T-helper 1 cell treated with Interleukin-12 subunit alpha and Interleukin-12 subunit beta and Interleukin-4 antibody, amounts not matched to agents 30 μg/mL and 1 μg/mL, for 36 hours (primary cell): ENCODE data around the gene LATS2.

ENCODE experiments used
- H3K27ac Mint-ChIP-seq: one replicate; pipeline ENCODE4 v1.8.0; 2021; ENCODE audit warnings: mild to moderate bottlenecking, mixed read lengths
- H3K27me3 Mint-ChIP-seq: one replicate; pipeline ENCODE4 v1.8.0; 2021; ENCODE audit warnings: low read depth, mixed read lengths
- H3K36me3 Mint-ChIP-seq: one replicate; pipeline ENCODE4 v1.8.0; 2021; ENCODE audit warnings: low read depth, mixed read lengths
- H3K4me1 Mint-ChIP-seq: one replicate; pipeline ENCODE4 v1.8.0; 2021; ENCODE audit warnings: low read depth, mixed read lengths
- H3K4me3 Mint-ChIP-seq: one replicate; pipeline ENCODE4 v1.8.0; 2021; ENCODE audit warnings: mild to moderate bottlenecking, moderate library complexity, mixed read lengths
- H3K9me3 Mint-ChIP-seq: one replicate; pipeline ENCODE4 v1.8.0; 2021; ENCODE audit warnings: mixed read lengths

The LATS2 gene

DNA sequence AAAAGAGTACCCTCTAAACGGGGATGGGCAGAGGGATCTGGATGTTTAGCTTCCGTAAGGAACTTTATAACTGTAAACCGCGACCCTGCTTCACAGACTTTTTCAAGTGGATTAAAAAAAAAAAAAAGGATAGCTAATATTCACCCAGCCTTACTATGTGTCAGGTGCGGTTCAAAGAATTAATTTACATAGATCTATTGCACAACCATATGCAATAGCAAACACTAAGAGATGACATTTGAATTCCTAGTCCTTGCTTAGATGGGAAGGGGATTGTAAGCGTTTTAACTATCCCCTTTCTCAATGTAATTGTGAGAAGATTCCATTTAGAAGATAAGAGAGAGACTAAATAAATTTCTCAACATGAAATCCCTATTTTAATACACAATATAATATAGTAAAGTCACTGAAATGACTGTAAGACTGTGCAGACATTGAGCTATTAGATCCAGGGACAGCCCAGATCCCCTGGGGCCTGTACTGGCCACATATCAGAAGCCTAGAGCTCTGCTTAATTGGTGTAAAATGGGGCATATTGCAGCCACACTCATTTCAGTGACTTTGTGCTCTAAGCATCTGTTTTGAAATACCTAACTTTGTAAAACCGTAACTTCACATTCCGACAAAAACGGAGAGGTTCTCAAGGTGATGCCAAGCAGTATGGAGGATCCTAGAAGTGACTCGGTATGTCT is 13.6 kb downstream of the LATS2 start:
- Mint-ChIP-seq H3K27me3 (peaks cover 14% of the 10 kb centered on the region), H3K4me3 (no peak overlapping the region), H3K4me1 (peaks cover 4% of the 10 kb centered on the region), H3K36me3 (peaks cover 1% of the 10 kb centered on the region), H3K9me3 (no peaks in the 10 kb centered on the region), H3K27ac (no peak overlapping the region)

DNA sequence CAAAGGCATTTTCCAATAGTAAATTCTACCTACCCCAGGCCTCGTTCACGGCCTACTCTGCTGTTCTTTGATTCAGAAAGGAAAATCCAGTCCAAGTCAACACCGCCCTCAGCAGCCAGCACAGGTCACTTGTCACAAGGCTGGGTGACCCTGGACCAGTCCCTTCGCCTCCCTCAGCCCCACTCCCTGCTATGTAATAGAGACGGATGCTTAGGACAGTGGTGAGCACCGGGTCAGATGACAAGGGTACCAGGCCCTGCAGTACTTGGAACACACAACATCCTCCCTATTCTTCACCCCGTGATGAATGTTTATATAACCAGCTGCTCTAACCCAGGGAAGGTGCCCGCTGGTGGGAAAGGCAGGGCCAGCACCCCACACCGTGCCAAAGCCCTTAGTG is 14.3 kb downstream of the LATS2 start:
- Mint-ChIP-seq H3K36me3 (peaks cover 1% of the 10 kb centered on the region), H3K27ac (no peak overlapping the region), H3K4me3 (no peak overlapping the region), H3K27me3 (peaks cover 14% of the 10 kb centered on the region), H3K4me1 (peaks cover 4% of the 10 kb centered on the region), H3K9me3 (no peaks in the 10 kb centered on the region)

DNA sequence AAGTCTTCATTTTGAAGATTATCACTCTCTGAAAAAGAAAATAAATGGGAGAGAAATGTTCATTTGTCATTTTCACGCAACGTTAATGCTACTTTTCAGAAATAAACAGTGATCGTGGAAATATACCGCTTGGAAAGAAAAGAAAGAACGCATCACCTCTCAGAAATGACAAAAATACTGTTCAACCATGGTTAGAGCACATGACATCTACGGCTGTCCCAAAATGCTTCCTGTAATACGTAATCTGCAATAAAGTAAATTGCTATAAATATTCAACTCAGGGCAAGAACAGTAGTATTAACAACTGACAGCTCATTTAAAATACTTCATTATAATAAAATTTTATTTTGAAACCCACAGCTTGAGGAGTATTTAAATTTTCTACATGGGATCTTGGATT is 15.2 kb downstream of the LATS2 start:
- Mint-ChIP-seq H3K9me3 (no peaks in the 10 kb centered on the region), H3K27ac (no peak overlapping the region), H3K4me3 (no peak overlapping the region), H3K36me3 (peaks cover 1% of the 10 kb centered on the region), H3K4me1 (peaks cover 4% of the 10 kb centered on the region), H3K27me3 (peaks cover 14% of the 10 kb centered on the region)

DNA sequence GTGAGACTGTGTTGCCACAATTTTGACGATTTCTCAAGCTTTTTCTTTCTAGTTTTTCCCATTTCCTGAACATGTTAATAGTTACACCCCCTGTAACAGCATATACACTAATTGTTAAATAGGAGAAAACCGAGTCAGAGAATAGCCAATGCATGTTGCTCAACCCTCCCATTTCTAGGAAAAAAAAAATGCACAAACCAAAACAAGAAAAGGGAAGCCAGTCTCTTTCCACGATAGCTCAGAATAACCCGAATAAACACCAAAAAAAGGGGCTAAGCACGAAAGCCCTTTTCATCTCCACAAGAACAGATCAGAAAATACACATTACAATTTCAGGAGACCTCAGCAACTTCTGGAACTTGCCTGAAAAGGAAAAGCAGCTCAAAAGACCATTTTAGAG is 16.3 kb downstream of the LATS2 start:
- Mint-ChIP-seq H3K9me3 (no peaks in the 10 kb centered on the region), H3K4me3 (no peak overlapping the region), H3K27me3 (peaks cover 14% of the 10 kb centered on the region), H3K4me1 (peaks cover 4% of the 10 kb centered on the region), H3K27ac (no peak overlapping the region), H3K36me3 (peaks cover 1% of the 10 kb centered on the region)

DNA sequence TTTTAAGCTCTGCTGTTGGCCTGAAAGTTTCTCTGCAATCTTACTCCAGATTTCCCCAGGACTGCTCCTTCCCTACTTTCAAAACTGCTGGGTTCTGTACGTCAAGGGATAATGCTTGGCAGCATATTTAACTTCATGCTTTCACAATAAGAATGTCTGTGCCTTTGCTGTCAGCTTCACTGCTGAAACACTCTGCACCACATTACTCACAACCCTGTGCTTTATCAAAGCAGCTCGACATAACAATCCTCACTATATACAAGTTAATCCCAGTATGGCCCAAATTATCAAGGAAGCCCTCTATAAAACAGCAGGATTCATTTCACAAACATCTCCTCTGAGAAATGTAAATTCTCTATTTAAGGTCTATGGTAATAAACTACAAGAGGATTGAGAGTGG is 17.5 kb downstream of the LATS2 start:
- H3K4me3 Mint-ChIP-seq: no peak overlapping the region
- peaks cover 10% of the 10 kb centered on the region for H3K4me1 Mint-ChIP-seq
- H3K9me3 Mint-ChIP-seq: no peaks in the 10 kb centered on the region
- peaks cover 2% of the 10 kb centered on the region for H3K36me3 Mint-ChIP-seq
- H3K27me3 Mint-ChIP-seq: peaks cover 14% of the 10 kb centered on the region
- H3K27ac Mint-ChIP-seq: no peak overlapping the region

DNA sequence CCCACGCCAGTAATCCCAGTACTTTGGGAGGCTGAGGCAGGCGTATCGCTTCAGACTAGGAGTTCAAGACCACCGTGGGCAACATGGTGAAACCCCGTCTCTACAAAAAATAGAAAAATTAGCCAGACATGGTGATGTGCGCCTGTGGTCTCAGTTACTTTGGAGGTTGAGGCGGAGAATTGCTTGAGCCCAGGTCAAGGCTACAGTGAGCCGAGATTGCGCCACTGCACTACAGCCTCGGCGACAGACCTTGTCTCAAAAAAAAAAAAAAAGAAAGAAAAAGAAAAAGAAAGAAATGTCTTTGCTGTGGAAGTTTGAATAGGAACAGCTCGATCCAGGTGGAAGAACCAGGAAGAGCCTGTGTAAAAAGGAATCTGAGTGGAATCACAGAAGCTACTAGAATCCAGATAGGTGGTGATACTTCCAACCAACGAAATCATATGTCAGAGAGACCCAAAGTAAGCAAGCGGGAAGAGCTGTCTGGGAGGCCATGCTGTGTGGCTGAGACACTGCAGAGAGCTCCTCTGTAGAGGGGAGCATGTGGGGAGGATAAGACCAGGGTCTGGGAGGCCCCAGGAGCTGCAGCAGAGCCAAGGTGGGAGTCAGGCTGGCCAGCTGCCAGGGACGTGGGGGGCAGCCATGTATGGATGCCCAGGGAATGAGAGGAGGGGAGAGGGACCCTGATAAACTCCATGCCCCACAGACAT is 21.1 kb downstream of the LATS2 start:
- no peak overlapping the region for H3K27ac Mint-ChIP-seq
- H3K36me3 Mint-ChIP-seq: peaks cover 1% of the 10 kb centered on the region
- H3K27me3 Mint-ChIP-seq: peaks cover 9% of the 10 kb centered on the region
- H3K9me3 Mint-ChIP-seq: no peaks in the 10 kb centered on the region
- H3K4me3 Mint-ChIP-seq: no peak overlapping the region
- H3K4me1 Mint-ChIP-seq: peaks cover 12% of the 10 kb centered on the region

DNA sequence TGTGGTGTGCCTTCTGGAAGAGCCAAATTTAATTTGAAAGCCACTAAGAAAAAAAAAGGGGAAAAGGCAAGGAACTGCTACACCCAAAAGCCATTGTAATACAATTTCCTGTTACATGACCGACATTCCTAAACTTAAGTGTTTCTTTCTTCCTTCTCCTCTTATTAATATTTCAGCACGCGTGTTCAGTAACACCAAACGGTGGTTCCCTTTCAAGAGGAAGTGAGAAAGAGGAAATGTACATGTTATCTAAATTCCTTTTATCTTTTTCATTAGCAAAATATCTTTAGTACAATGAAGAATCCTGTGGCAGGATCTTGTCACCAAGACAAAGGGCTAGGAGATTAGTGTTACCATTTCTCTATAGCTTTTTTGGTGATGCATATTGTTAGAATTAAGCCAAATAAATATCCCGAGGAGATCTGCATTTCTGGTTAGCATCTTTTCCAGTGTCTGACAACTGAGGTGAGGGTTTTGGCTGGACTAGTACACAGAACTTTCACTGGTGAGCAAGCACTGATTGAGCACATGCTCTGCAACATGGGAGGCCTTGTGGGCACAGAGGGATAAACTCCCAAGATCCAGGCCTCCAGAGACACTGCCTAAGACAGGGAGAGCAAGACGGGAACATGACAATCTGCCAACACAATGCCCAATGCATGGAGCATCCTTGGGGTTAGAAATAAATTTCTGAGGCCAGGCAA is 22.1 kb downstream of the LATS2 start:
- Mint-ChIP-seq H3K4me3 (no peak overlapping the region), H3K4me1 (peaks cover 8% of the 10 kb centered on the region), H3K27me3 (peaks cover under 1% of the 10 kb centered on the region), H3K9me3 (no peaks in the 10 kb centered on the region), H3K27ac (no peak overlapping the region), H3K36me3 (peaks cover 1% of the 10 kb centered on the region)

DNA sequence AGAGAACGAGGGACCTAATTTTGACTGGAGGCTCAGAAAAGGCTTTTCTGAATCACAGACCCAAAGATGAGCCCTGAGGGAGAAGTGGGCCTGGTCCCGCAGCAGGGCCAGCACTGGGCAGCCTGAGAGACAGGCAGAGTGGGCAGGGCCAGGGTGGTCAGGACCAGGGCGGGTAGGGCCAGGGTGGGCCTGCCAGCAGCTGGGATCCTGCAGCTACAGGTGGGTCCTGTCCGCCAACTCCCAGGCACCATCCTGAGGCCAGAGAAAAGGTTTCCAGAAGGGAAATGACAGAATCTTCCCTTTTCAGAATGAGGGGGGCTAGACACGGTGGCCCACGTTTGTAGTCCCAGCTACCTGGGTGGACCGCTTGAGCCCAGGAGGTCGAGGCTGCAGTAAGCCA is 23.7 kb downstream of the LATS2 start:
- no peak overlapping the region for H3K27ac Mint-ChIP-seq
- peaks cover 11% of the 10 kb centered on the region for H3K4me1 Mint-ChIP-seq

DNA sequence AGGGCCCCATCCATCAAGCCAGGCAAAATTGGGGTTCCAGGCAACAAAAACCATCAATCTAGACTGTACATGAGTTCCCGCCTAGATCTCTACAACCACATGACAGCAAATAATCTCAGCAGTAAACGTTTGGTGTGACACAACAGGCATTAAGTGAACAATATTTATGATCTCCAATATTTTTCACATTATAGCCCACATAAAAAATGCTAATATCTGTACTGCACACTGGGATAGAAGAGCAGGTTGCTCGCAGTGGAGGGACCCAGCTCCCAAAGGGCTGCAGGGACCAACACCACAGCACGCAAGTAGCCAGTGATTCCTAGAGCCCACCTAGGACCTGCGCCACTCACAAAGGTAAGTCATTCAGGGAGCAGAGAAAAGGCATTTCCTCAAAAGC is 25.9 kb downstream of the LATS2 start:
- H3K27ac Mint-ChIP-seq: no peak overlapping the region
- H3K36me3 Mint-ChIP-seq: peaks cover 1% of the 10 kb centered on the region
- no peaks in the 10 kb centered on the region for H3K27me3 Mint-ChIP-seq
- peaks cover 15% of the 10 kb centered on the region for H3K4me1 Mint-ChIP-seq
- no peak overlapping the region for H3K4me3 Mint-ChIP-seq
- no peaks in the 10 kb centered on the region for H3K9me3 Mint-ChIP-seq

More for the DNA sequence above, 23.7 kb downstream of the LATS2 start:
- no peaks in the 10 kb centered on the region for H3K27me3 Mint-ChIP-seq
- H3K36me3 Mint-ChIP-seq: peaks cover 1% of the 10 kb centered on the region
- no peaks in the 10 kb centered on the region for H3K9me3 Mint-ChIP-seq
- H3K4me3 Mint-ChIP-seq: no peak overlapping the region

DNA sequence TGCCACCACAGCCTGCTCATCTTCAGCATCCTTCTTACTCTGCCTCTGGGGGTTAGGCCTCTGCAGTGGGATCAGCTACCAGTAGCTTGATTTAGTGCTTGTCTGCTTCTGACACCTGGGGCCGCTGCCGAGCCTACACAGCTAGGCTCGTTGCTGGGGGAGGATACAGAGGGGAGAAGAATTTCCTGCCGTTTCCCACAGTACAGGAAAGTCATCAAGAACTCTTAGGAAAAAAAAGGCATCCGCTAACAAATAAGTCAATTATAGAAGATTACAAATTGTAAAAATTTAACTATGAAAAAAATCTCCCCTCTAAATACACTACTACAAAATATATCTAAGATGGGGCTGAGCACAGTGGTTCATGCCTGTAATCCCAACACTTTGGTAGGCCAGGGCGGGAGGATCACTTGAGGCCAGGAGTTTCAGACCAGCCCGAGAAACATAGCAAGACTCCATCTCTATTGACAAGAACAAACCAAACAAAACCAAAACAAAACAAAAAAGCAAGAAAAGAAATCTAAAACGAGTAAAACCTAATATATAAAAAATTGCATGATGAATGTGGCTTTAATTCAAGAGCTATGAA is 26.7 kb downstream of the LATS2 start:
- no peak overlapping the region for H3K27ac Mint-ChIP-seq
- H3K27me3 Mint-ChIP-seq: no peaks in the 10 kb centered on the region
- peaks cover 15% of the 10 kb centered on the region for H3K4me1 Mint-ChIP-seq
- no peak overlapping the region for H3K4me3 Mint-ChIP-seq
- peaks cover 1% of the 10 kb centered on the region for H3K36me3 Mint-ChIP-seq
- no peaks in the 10 kb centered on the region for H3K9me3 Mint-ChIP-seq

DNA sequence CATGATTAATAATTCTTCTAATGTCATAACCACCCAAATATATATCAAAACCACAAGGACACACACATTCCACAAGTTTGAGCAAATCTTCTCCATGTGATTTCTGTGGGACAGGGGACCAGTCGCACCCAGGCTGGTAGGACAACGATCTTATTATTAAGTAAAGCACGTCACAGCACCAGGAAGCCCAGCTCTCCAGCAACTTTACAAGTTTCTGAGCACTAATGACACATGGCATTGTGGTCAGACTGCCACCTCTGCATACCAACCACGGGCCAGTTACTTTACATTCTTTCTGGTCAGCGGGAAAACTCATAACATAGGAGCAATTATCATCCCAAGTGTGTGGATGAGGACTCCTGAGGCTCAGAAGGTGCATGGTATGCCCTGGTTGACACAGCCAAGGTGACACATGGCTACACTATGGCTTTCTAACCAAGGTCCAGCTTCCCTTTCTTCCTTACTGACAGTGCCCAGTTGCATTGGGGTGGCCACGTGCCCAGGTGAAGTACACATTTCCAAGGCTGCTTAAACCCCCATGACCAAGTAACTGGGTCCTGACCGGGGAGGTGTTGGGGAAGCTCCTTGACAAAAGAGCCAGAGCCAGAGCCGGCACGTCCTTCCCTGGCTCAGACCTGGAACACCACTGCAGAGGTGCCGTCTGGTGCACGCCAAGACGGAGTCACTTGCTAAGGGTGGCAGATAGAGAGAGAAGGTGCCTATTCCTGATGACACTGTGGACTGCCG is 27.4 kb downstream of the LATS2 start:
- H3K36me3 Mint-ChIP-seq: no peaks in the 10 kb centered on the region
- H3K4me3 Mint-ChIP-seq: no peak overlapping the region
- H3K27me3 Mint-ChIP-seq: no peaks in the 10 kb centered on the region
- H3K4me1 Mint-ChIP-seq: peaks cover 10% of the 10 kb centered on the region
- H3K9me3 Mint-ChIP-seq: no peaks in the 10 kb centered on the region
- no peak overlapping the region for H3K27ac Mint-ChIP-seq

DNA sequence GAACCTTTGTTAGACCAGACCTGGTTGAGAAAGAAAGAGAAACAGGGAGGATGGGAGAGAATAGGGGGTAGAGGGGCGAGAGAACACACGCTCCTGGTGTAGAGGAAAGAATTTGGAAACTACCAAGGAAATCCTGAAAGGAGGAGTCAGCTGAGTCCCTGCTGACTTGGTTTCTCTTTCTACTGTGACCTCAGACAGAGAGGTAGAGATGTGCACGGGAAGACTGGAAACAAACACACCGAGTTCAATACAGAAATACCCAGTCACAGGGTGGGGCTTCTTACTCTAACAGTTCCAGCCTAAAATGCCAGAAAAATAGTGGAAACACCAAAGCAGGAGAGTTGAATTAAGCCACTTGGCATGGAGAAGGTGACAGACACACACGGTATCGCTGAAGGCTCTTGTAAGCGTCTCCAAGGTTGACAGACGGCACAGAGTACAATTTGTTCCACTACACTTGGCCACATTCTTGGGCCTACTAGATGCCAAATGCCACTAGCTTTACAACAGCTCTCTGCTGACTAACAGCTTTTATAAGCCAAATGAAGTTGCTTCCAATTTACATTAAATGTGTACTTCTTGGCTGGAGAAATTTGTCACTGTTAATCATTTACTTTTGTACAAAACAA is 28.1 kb downstream of the LATS2 start:
- peaks cover 7% of the 10 kb centered on the region for H3K4me1 Mint-ChIP-seq
- H3K27ac Mint-ChIP-seq: no peak overlapping the region
- no peaks in the 10 kb centered on the region for H3K36me3 Mint-ChIP-seq
- no peak overlapping the region for H3K4me3 Mint-ChIP-seq
- H3K27me3 Mint-ChIP-seq: no peaks in the 10 kb centered on the region
- H3K9me3 Mint-ChIP-seq: no peaks in the 10 kb centered on the region

DNA sequence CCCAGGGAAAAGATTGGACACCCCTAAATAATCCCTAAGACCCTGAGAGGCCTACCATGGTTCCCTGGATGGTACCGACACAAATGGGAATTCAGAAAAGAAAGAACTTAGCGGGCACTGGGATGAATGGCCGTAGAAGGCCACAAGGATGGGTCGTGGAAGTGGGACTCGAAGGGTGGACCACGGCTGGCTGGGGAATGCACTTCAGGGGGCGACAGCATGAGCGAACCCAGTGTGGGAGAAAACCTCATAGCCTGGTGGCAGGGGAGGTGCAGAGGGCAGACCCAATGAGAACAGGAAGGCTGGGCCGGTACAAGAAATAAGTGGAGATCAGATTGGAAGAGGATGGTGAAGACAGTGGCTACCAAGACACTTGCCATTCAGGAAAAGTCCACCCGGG is 28.7 kb downstream of the LATS2 start:
- H3K27ac Mint-ChIP-seq: no peak overlapping the region
- H3K4me1 Mint-ChIP-seq: peaks cover 7% of the 10 kb centered on the region
- no peaks in the 10 kb centered on the region for H3K27me3 Mint-ChIP-seq
- no peak overlapping the region for H3K4me3 Mint-ChIP-seq
- H3K9me3 Mint-ChIP-seq: no peaks in the 10 kb centered on the region
- no peaks in the 10 kb centered on the region for H3K36me3 Mint-ChIP-seq
